ENCODE results near the gene ALPP.

Gene ALPP

DNA sequence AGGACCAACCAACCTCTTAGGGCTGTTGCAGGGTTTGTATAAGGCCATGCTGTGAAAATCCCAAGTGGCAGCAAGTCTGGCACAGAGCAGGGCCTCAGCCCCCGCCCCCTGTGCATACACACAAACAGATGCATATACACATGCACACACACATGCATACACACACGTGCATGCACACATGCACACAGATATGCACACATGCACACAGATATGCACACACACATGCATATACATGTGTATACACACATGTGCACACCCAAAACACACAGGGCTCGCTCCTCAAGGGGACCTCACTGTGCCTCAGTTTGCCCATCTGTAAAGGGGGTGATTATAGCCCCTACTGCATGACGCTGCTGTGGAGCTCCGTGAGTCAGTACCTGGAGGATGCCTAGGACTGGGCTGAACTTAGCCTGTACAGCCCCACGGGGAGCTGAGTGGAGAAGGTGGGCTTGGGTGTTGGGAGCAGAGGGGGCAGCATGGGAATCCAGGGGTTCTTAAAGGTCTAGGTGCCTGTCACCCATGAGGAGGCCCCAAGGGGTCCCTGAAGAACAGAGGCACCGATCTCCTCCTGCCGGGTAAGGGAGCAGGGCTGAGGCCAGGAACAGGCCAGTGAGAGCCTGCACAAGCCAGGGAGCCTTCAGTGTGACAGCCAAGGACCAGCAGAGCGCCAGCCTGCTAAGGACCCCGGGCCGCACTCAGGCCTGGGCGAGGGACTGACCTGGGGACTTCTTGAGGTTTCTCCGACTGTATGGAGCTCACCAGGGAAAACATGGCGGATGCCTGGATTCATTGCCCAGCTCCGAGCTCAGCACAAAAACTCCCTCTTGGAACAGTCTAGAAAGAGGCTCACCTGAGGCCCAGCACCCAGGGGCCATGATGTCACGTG lies 53.4 kb downstream of the ALPP start:
- Histone ChIP-seq H3K9me2 (replicated peaks; ENCODE audit: control insufficient read depth, low read length) (no peaks in the 10 kb centered on the region), H3K4me2 (ENCODE audit: low read length) (no peak overlapping the region), H3K79me2 (ENCODE audit: control insufficient read depth, low read length) (no peaks in the 10 kb centered on the region), H3K27me3 (ENCODE audit: control insufficient read depth, low read length) (no peaks in the 10 kb centered on the region), H3K4me1 (ENCODE audit: control insufficient read depth, low read length) (peaks cover 18% of the 10 kb centered on the region), H3K9me3 (ENCODE audit: control insufficient read depth, insufficient read depth, low read length) (no peaks in the 10 kb centered on the region), H3F3A (ENCODE audit: control insufficient read depth, insufficient read depth) (no peaks in the 10 kb centered on the region), H3K27ac (ENCODE audit: low read depth, low read length) (no peak overlapping the region), H4K20me1 (ENCODE audit: control insufficient read depth, insufficient read depth, low read depth, low read length) (no peaks in the 10 kb centered on the region), H3K4me3 (ENCODE audit: low read length) (no peak overlapping the region), H3K36me3 (ENCODE audit: control insufficient read depth, low read length) (no peaks in the 10 kb centered on the region)
- TF ChIP-seq EZH2phosphoT487 (IDR thresholded peaks at IDR 0.05; ENCODE audit: borderline replicate concordance, low read length) (no peak), CTCF (IDR thresholded peaks at IDR 0.05; ENCODE audit: low read depth, low read length, poor library complexity, severe bottlenecking) (no peak)

All from DOHH2 (cell line).